DOHH2 (cell line): ENCODE results near the gene B3GNT8.

Experiments
- H3F3A ChIP-seq: fragments of 200-600 bp; sonication (generic), shearing (Covaris generic); 2 replicates; pipeline ENCODE4 v1.6.0; 2016; ENCODE audit warnings: antibody characterized with exemption, mild to moderate bottlenecking; ENCODE audit not compliant: control insufficient read depth, insufficient read depth
- H3K27ac ChIP-seq: fragments of 200-600 bp; sonication (generic); 2 replicates; pipeline ENCODE4 v1.5.1; 2014; ENCODE audit warnings: low read depth, mild to moderate bottlenecking, low read length, moderate library complexity
- H3K27me3 ChIP-seq: fragments of 200-600 bp; sonication (generic); 2 replicates; pipeline ENCODE4 v1.6.1; 2014; ENCODE audit warnings: mild to moderate bottlenecking, low read length, mixed read lengths; ENCODE audit not compliant: control insufficient read depth
- H3K36me3 ChIP-seq: fragments of 200-600 bp; sonication (generic); 2 replicates; pipeline ENCODE4 v1.6.1; 2014; ENCODE audit warnings: mild to moderate bottlenecking, low read length, moderate library complexity, mixed read lengths; ENCODE audit not compliant: control insufficient read depth
- H3K4me1 ChIP-seq: fragments of 200-600 bp; sonication (generic); 2 replicates; pipeline ENCODE4 v1.6.1; 2014; ENCODE audit warnings: mild to moderate bottlenecking, low read length, mixed read lengths; ENCODE audit not compliant: control insufficient read depth
- H3K4me2 ChIP-seq: fragments of 200-600 bp; sonication (generic); 2 replicates; pipeline ENCODE4 v1.6.0; 2014; ENCODE audit warnings: mild to moderate bottlenecking, low read length, moderate library complexity
- H3K4me3 ChIP-seq: fragments of 200-600 bp; sonication (generic); 2 replicates; pipeline ENCODE4 v1.5.1; 2014; ENCODE audit warnings: mild to moderate bottlenecking, low read length, mixed read lengths
- H3K79me2 ChIP-seq: fragments of 200-600 bp; sonication (generic); 2 replicates; pipeline ENCODE4 v1.6.1; 2014; ENCODE audit warnings: mild to moderate bottlenecking, low read length, mixed read lengths; ENCODE audit not compliant: control insufficient read depth
- H3K9me2 ChIP-seq: fragments of 200-600 bp; sonication (generic); replicated peaks from 2 replicates; pipeline ENCODE4 v1.6.1; 2014; ENCODE audit warnings: mild to moderate bottlenecking, low read length, mixed read lengths; ENCODE audit not compliant: control insufficient read depth
- H3K9me3 ChIP-seq: fragments of 200-600 bp; sonication (generic); 2 replicates; pipeline ENCODE4 v1.6.1; 2014; ENCODE audit warnings: antibody characterized with exemption, low read length, mixed read lengths; ENCODE audit not compliant: control insufficient read depth, insufficient read depth
- H4K20me1 ChIP-seq: fragments of 200-600 bp; sonication (generic); 2 replicates; pipeline ENCODE4 v1.6.0; 2014; ENCODE audit warnings: low read depth, mild to moderate bottlenecking, antibody characterized with exemption, low read length, moderate library complexity; ENCODE audit not compliant: control insufficient read depth, insufficient read depth
- EZH2phosphoT487 ChIP-seq: fragments of 200-600 bp; sonication (generic); IDR thresholded peaks from 2 replicates; pipeline ENCODE4 v1.6.1; 2017; ENCODE audit warnings: borderline replicate concordance, mild to moderate bottlenecking, antibody characterized with exemption, low read length, moderate library complexity, mixed read lengths
- TF ChIP-seq, protein P1 (sequence below): fragments of 200-600 bp; sonication (generic); IDR thresholded peaks from one replicate; pipeline ENCODE4 v1.5.1; 2014; ENCODE audit warnings: antibody characterized with exemption, mild to moderate bottlenecking, low read depth, low read length; ENCODE audit not compliant: poor library complexity, severe bottlenecking

Gene B3GNT8

DNA sequence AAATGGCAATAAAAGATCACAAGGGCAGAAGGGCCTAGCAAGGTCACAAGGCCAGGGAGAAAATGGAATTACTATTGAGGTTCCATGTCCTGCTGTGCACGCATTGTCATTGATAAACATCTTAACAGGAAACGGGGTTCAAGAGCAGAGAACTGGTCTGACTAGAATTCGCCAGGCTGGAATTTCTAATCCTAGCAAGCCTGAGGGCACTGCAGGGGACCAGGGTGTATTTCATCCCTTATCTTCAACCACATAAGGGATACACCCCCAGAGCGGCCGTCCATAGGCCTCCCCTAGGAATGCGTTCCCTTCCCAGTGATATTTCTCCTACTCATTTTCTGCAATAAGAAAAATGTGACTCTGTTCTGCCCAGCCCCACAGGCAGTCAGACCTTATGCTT lies 35.3 kb upstream of the B3GNT8 start:
- Histone ChIP-seq H3K4me2 (no peak overlapping the region), H3K9me2 (no peaks in the 10 kb centered on the region), H3K79me2 (no peaks in the 10 kb centered on the region), H3K9me3 (no peaks in the 10 kb centered on the region), H3K27me3 (peaks cover 7% of the 10 kb centered on the region), H3K27ac (no peak overlapping the region), H3K4me3 (no peak overlapping the region), H3K4me1 (peaks cover 12% of the 10 kb centered on the region), H3K36me3 (no peaks in the 10 kb centered on the region), H3F3A (no peaks in the 10 kb centered on the region), H4K20me1 (no peaks in the 10 kb centered on the region; the same call in 1 of the 2 replicates)
- TF ChIP-seq, protein P1, sequence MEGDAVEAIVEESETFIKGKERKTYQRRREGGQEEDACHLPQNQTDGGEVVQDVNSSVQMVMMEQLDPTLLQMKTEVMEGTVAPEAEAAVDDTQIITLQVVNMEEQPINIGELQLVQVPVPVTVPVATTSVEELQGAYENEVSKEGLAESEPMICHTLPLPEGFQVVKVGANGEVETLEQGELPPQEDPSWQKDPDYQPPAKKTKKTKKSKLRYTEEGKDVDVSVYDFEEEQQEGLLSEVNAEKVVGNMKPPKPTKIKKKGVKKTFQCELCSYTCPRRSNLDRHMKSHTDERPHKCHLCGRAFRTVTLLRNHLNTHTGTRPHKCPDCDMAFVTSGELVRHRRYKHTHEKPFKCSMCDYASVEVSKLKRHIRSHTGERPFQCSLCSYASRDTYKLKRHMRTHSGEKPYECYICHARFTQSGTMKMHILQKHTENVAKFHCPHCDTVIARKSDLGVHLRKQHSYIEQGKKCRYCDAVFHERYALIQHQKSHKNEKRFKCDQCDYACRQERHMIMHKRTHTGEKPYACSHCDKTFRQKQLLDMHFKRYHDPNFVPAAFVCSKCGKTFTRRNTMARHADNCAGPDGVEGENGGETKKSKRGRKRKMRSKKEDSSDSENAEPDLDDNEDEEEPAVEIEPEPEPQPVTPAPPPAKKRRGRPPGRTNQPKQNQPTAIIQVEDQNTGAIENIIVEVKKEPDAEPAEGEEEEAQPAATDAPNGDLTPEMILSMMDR: no peak
- TF ChIP-seq EZH2phosphoT487: no peak

DNA sequence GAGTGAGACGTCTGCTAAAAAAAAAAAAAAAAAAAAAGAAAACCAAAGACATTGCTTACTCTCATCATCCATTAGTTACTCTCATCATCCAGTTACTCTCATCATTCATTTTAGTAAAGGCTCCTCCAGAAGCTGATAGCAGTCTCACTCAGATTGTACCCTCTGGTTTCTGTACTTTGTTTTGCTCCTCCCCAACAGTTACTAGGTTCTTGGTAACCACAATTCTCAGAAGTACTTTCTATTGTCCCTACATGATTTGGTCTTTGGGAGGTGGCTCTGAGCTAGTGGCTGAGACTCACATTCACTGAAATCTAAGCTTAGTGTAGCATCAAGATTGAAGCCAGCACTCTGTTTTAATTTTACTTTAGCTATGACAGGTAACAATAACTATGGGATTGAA lies 30.1 kb upstream of the B3GNT8 start:
- no peak for TF ChIP-seq EZH2phosphoT487
- TF ChIP-seq, protein P1: no peak
- peaks cover 18% of the 10 kb centered on the region for H3K27me3 ChIP-seq

DNA sequence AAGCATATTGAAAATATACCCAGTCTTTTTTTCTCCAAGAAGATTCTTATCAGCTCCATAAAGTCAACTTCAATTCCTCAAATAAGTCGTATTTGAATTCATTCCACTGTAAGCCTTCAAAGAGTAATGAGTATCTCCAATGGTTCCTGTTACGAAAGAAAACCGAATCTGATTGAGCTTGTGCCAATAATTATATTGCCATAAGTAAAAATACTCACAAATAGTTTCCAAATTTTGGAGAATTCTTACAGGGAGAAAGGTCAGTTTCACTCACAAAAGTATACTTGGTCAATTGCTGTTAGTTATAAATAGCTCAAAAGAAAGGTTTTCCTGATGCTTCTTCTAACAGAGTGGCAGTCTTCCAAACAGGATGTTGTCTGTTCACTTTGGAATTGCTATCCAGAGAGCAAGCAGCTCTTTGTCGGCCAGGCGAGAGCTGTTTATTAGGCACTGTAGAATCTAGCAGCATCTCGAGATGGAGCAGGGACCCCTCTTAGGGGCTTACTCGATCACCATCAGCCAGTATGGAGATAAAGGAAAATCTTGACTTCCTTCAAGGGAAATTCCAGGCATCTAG lies 29.3 kb upstream of the B3GNT8 start:
- Histone ChIP-seq H4K20me1 (no peaks in the 10 kb centered on the region), H3K27ac (no peak overlapping the region), H3K9me2 (no peaks in the 10 kb centered on the region), H3K27me3 (peaks cover 17% of the 10 kb centered on the region), H3F3A (no peaks in the 10 kb centered on the region), H3K36me3 (no peaks in the 10 kb centered on the region), H3K4me1 (peaks cover 8% of the 10 kb centered on the region), H3K79me2 (no peaks in the 10 kb centered on the region), H3K4me3 (no peak overlapping the region), H3K4me2 (no peak overlapping the region), H3K9me3 (no peaks in the 10 kb centered on the region)
- no peak for TF ChIP-seq EZH2phosphoT487
- TF ChIP-seq, protein P1: no peak

More for the DNA sequence above, 30.1 kb upstream of the B3GNT8 start:
- H3K79me2 ChIP-seq: no peaks in the 10 kb centered on the region
- H3K4me2 ChIP-seq: no peak overlapping the region
- H3F3A ChIP-seq: no peaks in the 10 kb centered on the region
- H4K20me1 ChIP-seq: no peaks in the 10 kb centered on the region
- H3K4me3 ChIP-seq: no peak overlapping the region
- peaks cover 8% of the 10 kb centered on the region for H3K4me1 ChIP-seq
- H3K9me2 ChIP-seq: no peaks in the 10 kb centered on the region
- no peaks in the 10 kb centered on the region for H3K36me3 ChIP-seq
- no peak overlapping the region for H3K27ac ChIP-seq
- H3K9me3 ChIP-seq: no peaks in the 10 kb centered on the region
